Measurements from ENCODE around the gene PRR35. TPM values are rescaled to one million over a fixed set of nuclear protein-coding genes. Genes with fewer than 3 reads are reported as not detected.

Gene PRR35
- polyA plus RNA-seq, 1 donor (not counting 4 experiments of a cell fraction or from before 2014, with no cell fraction given) = not detected

- Histone ChIP-seq H4K20me1 (ENCODE audit: control insufficient read depth, extremely low read depth, insufficient read depth, low read length) (peaks cover 36% of the 10 kb centered on the region), H3K79me2 (ENCODE audit: control insufficient read depth, insufficient read depth, low read length) (peaks cover 78% of the 10 kb centered on the region), H3K9me1 (ENCODE audit: control insufficient read depth, extremely low read depth, insufficient read depth, low read length) (no peaks in the 10 kb centered on the region), H3K36me3 (ENCODE audit: control insufficient read depth in 2 of 2, extremely low read depth in 1 of 2, insufficient read depth in 2 of 2, low read length in 2 of 2) (peaks cover 10% of the 10 kb centered on the region in 2 experiments), H3K4me3 (ENCODE audit: control insufficient read depth in 2 of 3, extremely low read depth in 1 of 3, insufficient read depth in 2 of 3, low read depth in 1 of 3, low read length in 3 of 3) (no peak overlapping the region), H3K4me2 (ENCODE audit: control insufficient read depth, extremely low read depth, insufficient read depth, low read depth, low read length) (no peak overlapping the region), H3K9ac (ENCODE audit: control insufficient read depth, extremely low read depth, insufficient read depth, low read length) (no peak overlapping the region), H3K27ac (ENCODE audit: control insufficient read depth, insufficient read depth, low read length) (no peak overlapping the region), H3K4me1 (ENCODE audit: control insufficient read depth, extremely low read depth, insufficient read depth, low read length) (no peaks in the 10 kb centered on the region), H3K9me3 (ENCODE audit: control insufficient read depth, low read depth, low read length) (no peaks in the 10 kb centered on the region), H2AFZ (ENCODE audit: control insufficient read depth, low read length) (no peak overlapping the region), H3K27me3 (ENCODE audit: control insufficient read depth, extremely low read depth, insufficient read depth, low read length) (no peaks in the 10 kb centered on the region)
- DNase-seq (ENCODE audit: low read depth, low spot score) = no peak
- TF ChIP-seq EZH2 (IDR thresholded peaks at IDR 0.05; ENCODE audit: low read length) = no peak
- TF ChIP-seq CTCF (optimal IDR thresholded peaks at IDR 0.05 in 1 of 3, IDR thresholded peaks at IDR 0.05 in 1 of 3, conservative IDR thresholded peaks at IDR 0.05 in 1 of 3; ENCODE audit: extremely low read depth in 1 of 3, insufficient read depth in 2 of 3, low read length in 3 of 3) = no peak
- no peak for FAIRE-seq
- dilution Hi-C loops (cut with MboI; ENCODE audit: extremely low pct_ligation_motif_present, low sequenced_read_pairs) = no loop called here
Observed at GRCh38 chr16:543301-544164, 16.7 kb upstream of the PRR35 start.

GRCh38 chr16:544517-544916 is 15.7 kb upstream of the PRR35 start:
- Histone ChIP-seq H3K27me3 (ENCODE audit: control insufficient read depth, extremely low read depth, insufficient read depth, low read length) (no peaks in the 10 kb centered on the region), H3K9me1 (ENCODE audit: control insufficient read depth, extremely low read depth, insufficient read depth, low read length) (no peaks in the 10 kb centered on the region), H3K4me3 (ENCODE audit: control insufficient read depth in 2 of 3, extremely low read depth in 1 of 3, insufficient read depth in 2 of 3, low read depth in 1 of 3, low read length in 3 of 3) (no peak overlapping the region), H2AFZ (ENCODE audit: control insufficient read depth, low read length) (no peak overlapping the region), H3K4me2 (ENCODE audit: control insufficient read depth, extremely low read depth, insufficient read depth, low read depth, low read length) (no peak overlapping the region), H4K20me1 (ENCODE audit: control insufficient read depth, extremely low read depth, insufficient read depth, low read length) (peaks cover 36% of the 10 kb centered on the region), H3K9ac (ENCODE audit: control insufficient read depth, extremely low read depth, insufficient read depth, low read length) (no peak overlapping the region), H3K79me2 (ENCODE audit: control insufficient read depth, insufficient read depth, low read length) (peaks cover 69% of the 10 kb centered on the region), H3K4me1 (ENCODE audit: control insufficient read depth, extremely low read depth, insufficient read depth, low read length) (no peaks in the 10 kb centered on the region), H3K9me3 (ENCODE audit: control insufficient read depth, low read depth, low read length) (no peaks in the 10 kb centered on the region), H3K27ac (ENCODE audit: control insufficient read depth, insufficient read depth, low read length) (no peak overlapping the region), H3K36me3 (ENCODE audit: control insufficient read depth in 2 of 2, extremely low read depth in 1 of 2, insufficient read depth in 2 of 2, low read length in 2 of 2) (peaks cover 9 to 11% of the 10 kb centered on the region in 2 experiments)
- dilution Hi-C loops (cut with MboI; ENCODE audit: extremely low pct_ligation_motif_present, low sequenced_read_pairs) = no loop called here
- DNase-seq (ENCODE audit: low read depth, low spot score) (no peak), FAIRE-seq (no peak)
- TF ChIP-seq CTCF (optimal IDR thresholded peaks at IDR 0.05 in 1 of 3, IDR thresholded peaks at IDR 0.05 in 1 of 3, conservative IDR thresholded peaks at IDR 0.05 in 1 of 3; ENCODE audit: extremely low read depth in 1 of 3, insufficient read depth in 2 of 3, low read length in 3 of 3) (no peak), EZH2 (IDR thresholded peaks at IDR 0.05; ENCODE audit: low read length) (no peak)

All from keratinocyte (primary cell).